ENCODE results near the gene VGF.

GRCh38 chr7:101198476-101198875, 33.1 kb upstream of the VGF start:
- TF ChIP-seq POLR2A (IDR thresholded peaks at IDR 0.05; ENCODE audit: low read length): no peak
- TF ChIP-seq GATA1 (IDR thresholded peaks at IDR 0.05; ENCODE audit: low read depth, low read length): no peak
